GM23248 (cell line): ENCODE measurements around the gene CYB561A3. TPM values are rescaled to one million over a fixed set of nuclear protein-coding genes. Genes with fewer than 3 reads are reported as not detected.

Experiments used
- DNase-seq: peaks from one replicate; pipeline ENCODE4 v3.0.0-alpha.2; 2015
- H2AFZ ChIP-seq: fragments of 200-600 bp; sonication (generic); 2 replicates; pipeline ENCODE4 v1.6.1; 2016; ENCODE audit warnings: antibody characterized with exemption
- H3F3A ChIP-seq: fragments of 200-600 bp; sonication (generic); 2 replicates; pipeline ENCODE4 v1.6.1; 2016; ENCODE audit warnings: mild to moderate bottlenecking, antibody characterized with exemption, mixed run types; ENCODE audit not compliant: insufficient read depth
- H3K27ac ChIP-seq: fragments of 200-600 bp; sonication (generic); 2 replicates; pipeline ENCODE4 v1.5.1; 2016; ENCODE audit warnings: mild to moderate bottlenecking
- H3K27me3 ChIP-seq: fragments of 200-600 bp; sonication (generic); replicated peaks from 2 replicates; pipeline ENCODE4 v1.6.1; 2016; ENCODE audit warnings: mild to moderate bottlenecking; ENCODE audit not compliant: insufficient read depth
- H3K36me3 ChIP-seq: fragments of 200-600 bp; sonication (generic); 2 replicates; pipeline ENCODE4 v1.6.1; 2016; ENCODE audit warnings: low read depth, mild to moderate bottlenecking
- H3K4me1 ChIP-seq: fragments of 200-600 bp; sonication (generic); 2 replicates; pipeline ENCODE4 v1.6.1; 2016; ENCODE audit warnings: mild to moderate bottlenecking; ENCODE audit not compliant: insufficient read depth
- H3K4me2 ChIP-seq: fragments of 200-600 bp; sonication (generic); one replicate; pipeline ENCODE4 v1.6.1; 2016; ENCODE audit warnings: mild to moderate bottlenecking; ENCODE audit not compliant: unreplicated experiment
- H3K4me3 ChIP-seq: fragments of 200-600 bp; sonication (generic); 2 replicates; pipeline ENCODE4 v1.5.1; 2016; ENCODE audit warnings: mild to moderate bottlenecking
- H3K79me2 ChIP-seq: fragments of 200-600 bp; sonication (generic); 2 replicates; pipeline ENCODE4 v1.6.1; 2016; ENCODE audit warnings: mild to moderate bottlenecking; ENCODE audit not compliant: insufficient read depth
- H3K9ac ChIP-seq: fragments of 200-600 bp; sonication (generic); 2 replicates; pipeline ENCODE4 v1.6.1; 2016; ENCODE audit warnings: mild to moderate bottlenecking
- H3K9me2 ChIP-seq: fragments of 200-600 bp; sonication (generic); 2 replicates; pipeline ENCODE4 v1.6.1; 2016; ENCODE audit warnings: mixed run types, mild to moderate bottlenecking, moderate library complexity; ENCODE audit not compliant: insufficient read depth
- H3K9me3 ChIP-seq: fragments of 200-600 bp; sonication (generic); one replicate; pipeline ENCODE4 v1.6.1; 2017; ENCODE audit warnings: low read depth
- H4K20me1 ChIP-seq: fragments of 200-600 bp; sonication (generic); 2 replicates; pipeline ENCODE4 v1.6.0; 2016; ENCODE audit not compliant: insufficient read depth
- EZH2 ChIP-seq: fragments of 200-600 bp; sonication (generic); IDR thresholded peaks from 2 replicates; pipeline ENCODE4 v1.6.1; 2018; ENCODE audit warnings: antibody characterized with exemption, mild to moderate bottlenecking; ENCODE audit not compliant: insufficient read depth, poor library complexity, severe bottlenecking
- EZH2phosphoT487 ChIP-seq: fragments of 200-600 bp; sonication (generic); IDR thresholded peaks from 2 replicates; pipeline ENCODE4 v1.6.1; 2018; ENCODE audit warnings: antibody characterized with exemption, moderate library complexity, mild to moderate bottlenecking, low read depth; ENCODE audit not compliant: insufficient read depth
- WGBS, 2 experiments: methylation state at CpG; one replicate each; pipeline ENCODE4 v1.1.6; 2015 to 2017; ENCODE audit warnings: low lambda C conversion rate in 2 of 2, low coverage in 1 of 2; ENCODE audit errors: missing lambda C conversion rate in 2 of 2; 5-methylcytosine and 5-hydroxymethylcytosine counted together
- in situ Hi-C: fragments of 300-500 bp; cut with MboI; formaldehyde crosslinking; loops from 2 replicates; pipeline ENCODE4 v1.15.0; 2020
- polyA plus RNA-seq: library from polyadenylated mRNA; unstranded; fragments of >200 nt; fragmentation: Nextera tagmentation; extraction: Ambion mirVana; gene quantifications from 2 replicates; pipeline ENCODE4 v1.2.1, GENCODE V29; 2016
- total RNA-seq: library from RNA; depleted of rRNA; stranded (reverse); fragments of >200 nt; shearing (Covaris generic); gene quantifications from 2 replicates; pipeline ENCODE4 v1.2.3, GENCODE V29; 2014; rRNA removed

Gene CYB561A3, protein sequence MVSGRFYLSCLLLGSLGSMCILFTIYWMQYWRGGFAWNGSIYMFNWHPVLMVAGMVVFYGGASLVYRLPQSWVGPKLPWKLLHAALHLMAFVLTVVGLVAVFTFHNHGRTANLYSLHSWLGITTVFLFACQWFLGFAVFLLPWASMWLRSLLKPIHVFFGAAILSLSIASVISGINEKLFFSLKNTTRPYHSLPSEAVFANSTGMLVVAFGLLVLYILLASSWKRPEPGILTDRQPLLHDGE
- total RNA-seq (38.4 and 49.0 TPM in 2 replicates), polyA plus RNA-seq (42.9 and 52.3 TPM in 2 replicates)

DNA sequence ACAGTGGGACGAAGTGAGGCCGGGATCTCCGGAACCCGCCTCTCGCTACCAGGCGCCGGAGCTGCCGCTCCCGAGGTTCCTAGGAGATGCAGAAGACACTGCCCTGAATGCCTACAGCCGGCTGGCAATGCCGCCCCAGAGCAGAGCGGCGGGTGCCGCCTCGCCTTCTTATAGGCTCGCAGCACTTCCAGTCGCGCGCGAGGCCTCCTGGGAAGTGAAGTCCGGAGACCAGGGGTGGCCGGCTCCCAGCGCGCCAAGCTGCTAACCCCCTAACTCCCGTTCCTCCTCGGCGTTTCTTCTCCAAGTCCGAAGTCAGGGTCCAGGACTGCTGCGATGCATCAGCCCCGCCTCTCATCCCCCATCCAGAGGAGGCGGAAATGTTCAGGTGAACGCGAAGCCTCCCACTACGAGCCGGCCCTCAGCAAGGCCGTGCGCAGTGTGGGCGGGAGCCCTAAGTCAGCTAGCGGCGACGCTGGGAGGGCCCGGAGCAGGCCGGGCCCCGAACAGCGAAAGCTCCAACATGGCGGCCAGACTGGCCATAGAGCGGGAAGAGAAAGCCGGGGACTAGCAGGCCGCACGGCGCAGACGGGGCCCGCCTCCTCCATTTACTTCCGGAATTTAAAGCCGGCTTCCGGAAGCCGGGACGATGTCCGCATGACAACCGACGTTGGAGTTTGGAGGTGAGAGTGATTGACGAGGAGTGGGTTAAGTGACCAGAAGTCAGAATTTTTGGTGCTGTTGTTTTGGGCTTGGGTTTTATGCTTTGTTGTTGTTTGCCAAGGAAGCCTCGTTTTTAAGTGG, at the start of gene CYB561A3, which contains the start of gene TMEM138:
Gene CYB561A3, minus strand, starts transcription at position 142 of the 801 bp plus-strand sequence. CDS start 5,169 bp downstream, outside the sequence.
Gene TMEM138, plus strand, starts transcription at position 634 of the 801 bp plus-strand sequence. CDS start 2,017 bp downstream, outside the sequence.
- no peaks in the 10 kb centered on the region for H3K9me2 ChIP-seq
- H3K4me3 ChIP-seq: peak within 1 kb of the TSS; percentile 78
- peak within 1 kb of the TSS; percentile 84 for H2AFZ ChIP-seq
- H3K36me3 ChIP-seq: no peaks in the 10 kb centered on the region; the same call in 1 of the 2 replicates
- peaks cover 48% of the 10 kb centered on the region for H3K79me2 ChIP-seq
- peak within 1 kb of the TSS; percentile 86 for H3K27ac ChIP-seq
- peaks cover 13% of the 10 kb centered on the region for H3K4me1 ChIP-seq
- no peaks in the 10 kb centered on the region for H4K20me1 ChIP-seq
- DNase-seq: peak; percentile 99
- no peaks in the 10 kb centered on the region for H3K9me3 ChIP-seq
- in situ Hi-C loops: no loop called here
- H3K4me2 ChIP-seq: peak within 1 kb of the TSS; percentile 69
- TF ChIP-seq EZH2phosphoT487 (no peak), EZH2 (no peak)
- 0 to 1% methylated on average over 54 to 59 of the region's 63 CpGs for WGBS, 2 experiments
- no peaks in the 10 kb centered on the region for H3K27me3 ChIP-seq
- H3F3A ChIP-seq: 0 out of 2 replicates have a peak, but pooled peaks cover 6% of the 10 kb centered on the region
- H3K9ac ChIP-seq: peak within 1 kb of the TSS; percentile 87

- Histone ChIP-seq H3K4me2 (no peak overlapping the region), H3K4me1 (no peaks in the 10 kb centered on the region), H2AFZ (no peak overlapping the region), H4K20me1 (no peaks in the 10 kb centered on the region), H3K9me2 (no peaks in the 10 kb centered on the region), H3K27me3 (no peaks in the 10 kb centered on the region), H3F3A (peaks cover 37% of the 10 kb centered on the region), H3K27ac (no peak overlapping the region), H3K9ac (no peak overlapping the region), H3K9me3 (no peaks in the 10 kb centered on the region), H3K79me2 (peaks cover 41% of the 10 kb centered on the region), H3K4me3 (no peak overlapping the region), H3K36me3 (peaks cover 78% of the 10 kb centered on the region)
- no peak for DNase-seq
- WGBS, 2 experiments: 96 to 99% methylated on average over 5 of the region's 5 CpGs
- no peak for TF ChIP-seq EZH2phosphoT487
- no peak for TF ChIP-seq EZH2
- in situ Hi-C loops: no loop called here
Measured at GRCh38 chr11:61406991-61407728, 45.5 kb upstream of the CYB561A3 start.

DNA sequence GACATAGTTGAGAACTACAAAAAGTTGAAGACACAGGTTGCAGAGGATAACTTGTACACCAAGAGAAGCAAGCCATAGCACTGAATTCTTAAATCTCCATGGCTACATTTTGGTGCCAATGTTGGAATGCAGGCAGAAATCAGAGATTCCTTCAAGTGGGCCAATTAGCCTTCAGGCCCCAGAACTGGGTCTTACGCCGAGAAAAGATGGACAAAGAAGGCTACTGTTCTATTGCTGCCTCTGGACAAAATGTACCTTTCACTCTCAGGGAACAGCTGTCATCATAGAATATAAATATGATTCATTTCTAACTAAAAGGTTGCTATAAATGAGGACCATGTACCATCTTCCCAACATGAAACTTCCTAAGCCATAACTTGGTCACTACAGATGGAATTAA, 44.4 kb upstream of the CYB561A3 start:
- no peak overlapping the region for H3K4me3 ChIP-seq
- H3K9ac ChIP-seq: no peak overlapping the region
- H3F3A ChIP-seq: peaks cover 48% of the 10 kb centered on the region
- in situ Hi-C loops: no loop called here
- no peak for TF ChIP-seq EZH2phosphoT487
- no peak for TF ChIP-seq EZH2
- no peaks in the 10 kb centered on the region for H3K4me1 ChIP-seq
- DNase-seq: no peak
- no peaks in the 10 kb centered on the region for H3K9me2 ChIP-seq
- H4K20me1 ChIP-seq: no peaks in the 10 kb centered on the region
- H3K27me3 ChIP-seq: no peaks in the 10 kb centered on the region
- no peak overlapping the region for H3K27ac ChIP-seq
- no peak overlapping the region for H3K4me2 ChIP-seq
- no peak overlapping the region for H2AFZ ChIP-seq
- peaks cover 75% of the 10 kb centered on the region for H3K36me3 ChIP-seq
- peaks cover 30% of the 10 kb centered on the region for H3K79me2 ChIP-seq
- H3K9me3 ChIP-seq: no peaks in the 10 kb centered on the region
- 98 to 100% methylated on average over 2 of the region's 2 CpGs for WGBS, 2 experiments

GRCh38 chr11:61404641-61405040, 43.0 kb upstream of the CYB561A3 start:
- H3K4me1 ChIP-seq: no peaks in the 10 kb centered on the region
- no peak overlapping the region for H3K27ac ChIP-seq
- DNase-seq: no peak
- TF ChIP-seq EZH2phosphoT487: no peak
- no peak for TF ChIP-seq EZH2
- no peak overlapping the region for H3K9ac ChIP-seq
- H4K20me1 ChIP-seq: no peaks in the 10 kb centered on the region
- no peaks in the 10 kb centered on the region for H3K9me3 ChIP-seq
- H3F3A ChIP-seq: peaks cover 62% of the 10 kb centered on the region
- H3K4me2 ChIP-seq: no peak overlapping the region
- no peak overlapping the region for H2AFZ ChIP-seq
- H3K79me2 ChIP-seq: peaks cover 21% of the 10 kb centered on the region; the same call in 1 of the 2 replicates
- no peak overlapping the region for H3K4me3 ChIP-seq
- in situ Hi-C loops: no loop called here
- WGBS, 2 experiments: 85 to 87% methylated on average over 4 of the region's 4 CpGs
- no peaks in the 10 kb centered on the region for H3K9me2 ChIP-seq
- H3K36me3 ChIP-seq: peaks cover 65% of the 10 kb centered on the region
- H3K27me3 ChIP-seq: no peaks in the 10 kb centered on the region
